Rectal smooth muscle tissue (tissue), 1 donor: ENCODE results near the gene KAT2B.

ENCODE experiments used
- H3K27ac ChIP-seq: one replicate; pipeline ENCODE4 v1.7.0; 2013; ENCODE audit warnings: low read depth, low read length, inconsistent platforms
- H3K27me3 ChIP-seq: one replicate; pipeline ENCODE4 v1.7.0; 2013; ENCODE audit warnings: low read length; ENCODE audit not compliant: control insufficient read depth, insufficient read depth
- H3K36me3 ChIP-seq: one replicate; pipeline ENCODE4 v1.7.0; 2013; ENCODE audit warnings: low read length; ENCODE audit not compliant: control insufficient read depth, insufficient read depth
- H3K4me1 ChIP-seq: one replicate; pipeline ENCODE4 v1.7.0; 2013; ENCODE audit warnings: low read length; ENCODE audit not compliant: control insufficient read depth, insufficient read depth
- H3K4me3 ChIP-seq: one replicate; pipeline ENCODE4 v1.7.0; 2013; ENCODE audit warnings: low read length
- H3K9ac ChIP-seq: one replicate; pipeline ENCODE4 v1.7.0; 2013; ENCODE audit warnings: low read length

KAT2B gene

GRCh38 chr3:20190991-20191390 is 150.7 kb downstream of the KAT2B start:
- H3K27me3 ChIP-seq = no peaks in the 10 kb centered on the region
- H3K36me3 ChIP-seq = no peaks in the 10 kb centered on the region
- H3K4me3 ChIP-seq = no peak overlapping the region
- peaks cover 3% of the 10 kb centered on the region for H3K4me1 ChIP-seq
- H3K9ac ChIP-seq = no peak overlapping the region
- H3K27ac ChIP-seq = no peak overlapping the region

GRCh38 chr3:20194793-20195460 is 154.7 kb downstream of the KAT2B start:
- Histone ChIP-seq H3K4me3 (no peak overlapping the region), H3K9ac (no peak overlapping the region), H3K27ac (no peak overlapping the region), H3K4me1 (no peaks in the 10 kb centered on the region), H3K27me3 (no peaks in the 10 kb centered on the region), H3K36me3 (no peaks in the 10 kb centered on the region)

GRCh38 chr3:20197775-20198174 is 157.5 kb downstream of the KAT2B start:
- H3K27ac ChIP-seq = no peak overlapping the region
- H3K36me3 ChIP-seq = no peaks in the 10 kb centered on the region
- H3K4me1 ChIP-seq = no peaks in the 10 kb centered on the region

DNA sequence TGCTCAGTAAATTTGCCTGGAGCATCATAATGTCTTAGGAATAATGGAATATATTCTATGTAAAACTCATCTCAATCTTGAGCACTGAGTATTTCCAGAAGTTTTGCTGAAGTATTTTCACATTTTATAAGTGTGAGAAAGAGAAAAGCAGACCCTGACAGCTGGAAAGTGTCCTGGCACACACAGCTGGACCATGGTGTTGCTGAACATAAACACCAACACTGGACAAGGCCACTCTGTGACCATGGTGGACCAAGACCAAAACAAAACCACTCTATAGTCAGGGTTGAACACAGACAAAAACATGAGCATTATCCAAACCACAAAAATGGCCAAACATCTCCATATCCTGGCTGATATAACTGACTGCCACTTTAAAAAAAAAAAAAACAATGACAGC is 160.9 kb downstream of the KAT2B start:
- Histone ChIP-seq H3K27me3 (no peaks in the 10 kb centered on the region), H3K9ac (no peak overlapping the region), H3K4me1 (no peaks in the 10 kb centered on the region), H3K4me3 (no peak overlapping the region), H3K27ac (no peak overlapping the region), H3K36me3 (no peaks in the 10 kb centered on the region)

More at GRCh38 chr3:20197775-20198174, 157.5 kb downstream of the KAT2B start:
- no peaks in the 10 kb centered on the region for H3K27me3 ChIP-seq
- no peak overlapping the region for H3K9ac ChIP-seq
- no peak overlapping the region for H3K4me3 ChIP-seq
